ENCODE data around the gene MAPK8IP2.

- TF ChIP-seq, protein P1, sequence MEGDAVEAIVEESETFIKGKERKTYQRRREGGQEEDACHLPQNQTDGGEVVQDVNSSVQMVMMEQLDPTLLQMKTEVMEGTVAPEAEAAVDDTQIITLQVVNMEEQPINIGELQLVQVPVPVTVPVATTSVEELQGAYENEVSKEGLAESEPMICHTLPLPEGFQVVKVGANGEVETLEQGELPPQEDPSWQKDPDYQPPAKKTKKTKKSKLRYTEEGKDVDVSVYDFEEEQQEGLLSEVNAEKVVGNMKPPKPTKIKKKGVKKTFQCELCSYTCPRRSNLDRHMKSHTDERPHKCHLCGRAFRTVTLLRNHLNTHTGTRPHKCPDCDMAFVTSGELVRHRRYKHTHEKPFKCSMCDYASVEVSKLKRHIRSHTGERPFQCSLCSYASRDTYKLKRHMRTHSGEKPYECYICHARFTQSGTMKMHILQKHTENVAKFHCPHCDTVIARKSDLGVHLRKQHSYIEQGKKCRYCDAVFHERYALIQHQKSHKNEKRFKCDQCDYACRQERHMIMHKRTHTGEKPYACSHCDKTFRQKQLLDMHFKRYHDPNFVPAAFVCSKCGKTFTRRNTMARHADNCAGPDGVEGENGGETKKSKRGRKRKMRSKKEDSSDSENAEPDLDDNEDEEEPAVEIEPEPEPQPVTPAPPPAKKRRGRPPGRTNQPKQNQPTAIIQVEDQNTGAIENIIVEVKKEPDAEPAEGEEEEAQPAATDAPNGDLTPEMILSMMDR (IDR thresholded peaks at IDR 0.05), result no peak
- TF ChIP-seq POLR2A (IDR thresholded peaks at IDR 0.05), result no peak
Observed at GRCh38 chr22:50656122-50657070, 55.8 kb downstream of the MAPK8IP2 start.
